HG03520 (cell line): Measurements from ENCODE around the gene PLXNC1.
"Not testable (repeated sequence)": the region's sequence is repeated elsewhere in the genome, so short reads cannot be mapped to it uniquely, and the experiment has no call there.

ENCODE experiments used
- ATAC-seq: cut with Tn5 transposase; IDR thresholded peaks from one replicate; pipeline ENCODE4 v1.9.1; 2021; ENCODE audit warnings: mild to moderate bottlenecking, moderate library complexity; ENCODE audit not compliant: unreplicated experiment

Gene PLXNC1

DNA sequence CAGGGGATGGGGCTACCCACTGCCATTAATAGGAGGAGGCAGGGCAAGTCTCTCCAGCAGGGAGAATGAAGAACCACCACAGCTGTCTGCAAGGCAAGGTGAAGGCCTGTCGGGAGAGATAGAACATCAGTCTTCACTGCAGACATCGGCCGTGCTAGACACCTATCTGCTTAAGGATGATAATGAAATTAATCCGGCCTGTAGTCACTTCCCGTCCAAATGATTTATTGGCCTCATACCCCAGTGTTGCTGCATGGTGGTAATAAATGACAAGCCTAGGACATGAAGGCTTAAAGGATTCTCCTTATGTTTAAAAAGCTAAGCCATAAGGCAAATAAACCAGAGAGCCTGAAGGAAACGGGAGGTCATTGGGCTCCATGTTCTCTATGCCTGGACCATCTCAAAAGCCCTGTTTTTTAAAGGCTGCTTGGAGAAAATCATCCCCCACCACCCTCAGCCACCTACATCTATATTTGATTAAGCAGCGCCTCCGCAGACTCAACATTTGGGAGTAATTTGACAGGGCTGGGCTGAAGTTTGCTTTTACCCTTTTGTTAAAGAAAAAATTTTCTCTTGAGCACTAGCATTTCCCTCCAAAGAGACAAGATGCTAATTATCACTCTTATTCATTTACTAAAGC is 137.7 kb downstream of the PLXNC1 start:
- ATAC-seq = no peak

DNA sequence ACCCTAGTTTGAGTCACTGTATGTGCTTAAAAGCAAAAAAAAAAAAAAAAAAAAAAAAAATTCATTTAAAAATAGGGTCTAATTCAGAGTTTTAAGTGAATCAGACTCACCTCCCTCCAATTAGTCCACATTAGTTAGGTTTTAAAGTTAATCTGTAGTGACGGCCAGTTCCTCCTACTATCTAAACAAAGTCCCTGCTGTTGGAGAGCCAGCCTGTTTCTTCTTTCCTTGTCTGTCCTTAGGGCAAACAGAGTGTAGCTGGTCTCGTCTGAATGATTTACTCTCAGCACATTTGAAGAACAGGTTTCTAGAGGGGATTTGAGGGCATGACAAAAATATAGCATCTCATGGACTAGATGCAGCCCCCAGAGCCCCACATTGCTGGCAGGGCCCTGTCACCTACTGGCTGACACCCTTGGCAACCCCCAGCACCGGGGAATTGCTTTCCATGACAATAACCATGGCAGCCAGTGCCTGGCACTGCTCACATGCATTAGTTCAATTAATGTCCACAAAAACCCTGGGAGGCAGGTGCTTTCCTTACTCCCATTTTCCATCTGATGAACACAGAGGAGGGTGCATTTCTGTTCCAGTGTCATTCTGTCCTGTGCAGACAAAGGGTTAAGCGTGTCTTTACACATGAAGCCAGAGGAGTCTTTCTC is 138.3 kb downstream of the PLXNC1 start:
- ATAC-seq = no peak

DNA sequence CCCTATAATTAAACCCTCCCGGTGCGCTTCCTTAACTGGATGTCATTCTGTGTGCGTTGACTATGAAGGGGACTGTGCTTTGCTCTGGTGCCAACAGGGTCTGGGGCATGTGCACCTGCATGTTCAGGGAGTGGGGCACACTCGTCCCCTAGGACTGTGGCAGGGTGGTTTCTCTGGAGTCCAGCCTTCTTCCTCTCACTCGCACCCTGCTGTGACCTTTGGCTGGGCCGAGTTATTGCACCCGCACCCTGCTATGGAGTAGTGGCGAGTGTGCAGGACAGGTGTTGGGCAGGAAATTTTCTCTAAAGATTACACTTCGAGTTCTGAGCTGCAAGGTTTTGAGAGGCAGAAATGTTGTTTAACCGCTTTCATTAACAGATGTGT is 138.9 kb downstream of the PLXNC1 start:
- no peak for ATAC-seq

DNA sequence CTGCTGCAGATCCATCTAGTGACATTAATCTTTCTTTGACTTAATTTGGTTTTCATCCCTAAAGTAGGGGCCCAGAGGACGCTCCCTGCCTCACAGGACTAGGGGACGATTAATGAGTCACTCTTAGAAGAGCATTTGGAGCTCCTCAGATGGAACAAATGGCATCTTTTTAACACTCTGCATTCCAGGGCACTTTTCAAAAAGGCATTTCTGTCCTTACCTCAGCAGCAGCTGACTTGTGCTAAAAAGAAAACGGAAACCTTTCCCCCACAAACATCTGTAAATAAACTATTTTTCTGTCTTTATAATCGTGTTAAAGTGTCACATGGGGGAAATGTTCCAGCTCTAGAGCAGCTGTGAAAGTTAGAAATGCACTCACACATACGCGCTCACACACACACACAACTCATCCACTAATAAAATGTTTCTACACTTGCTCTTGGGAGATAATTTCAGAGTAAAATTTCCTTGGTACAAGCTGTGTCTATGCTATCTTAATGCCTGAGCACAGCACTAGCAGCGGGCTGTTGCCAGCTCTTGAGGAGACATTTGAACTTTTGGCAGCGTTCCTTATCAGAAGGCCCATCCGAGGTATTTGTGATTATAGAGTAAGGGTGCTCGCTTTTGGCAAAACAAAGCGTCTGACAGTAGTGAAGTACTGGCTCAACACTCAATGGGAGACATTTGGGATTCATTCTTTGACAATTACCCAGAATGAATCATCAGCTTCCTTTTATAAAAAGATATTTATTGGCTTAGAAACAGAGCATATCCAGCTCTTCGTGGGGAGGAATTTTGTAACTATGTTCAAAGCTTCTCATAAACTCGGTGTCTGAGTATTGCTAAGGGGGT is 141.3 kb downstream of the PLXNC1 start:
- no peak for ATAC-seq

DNA sequence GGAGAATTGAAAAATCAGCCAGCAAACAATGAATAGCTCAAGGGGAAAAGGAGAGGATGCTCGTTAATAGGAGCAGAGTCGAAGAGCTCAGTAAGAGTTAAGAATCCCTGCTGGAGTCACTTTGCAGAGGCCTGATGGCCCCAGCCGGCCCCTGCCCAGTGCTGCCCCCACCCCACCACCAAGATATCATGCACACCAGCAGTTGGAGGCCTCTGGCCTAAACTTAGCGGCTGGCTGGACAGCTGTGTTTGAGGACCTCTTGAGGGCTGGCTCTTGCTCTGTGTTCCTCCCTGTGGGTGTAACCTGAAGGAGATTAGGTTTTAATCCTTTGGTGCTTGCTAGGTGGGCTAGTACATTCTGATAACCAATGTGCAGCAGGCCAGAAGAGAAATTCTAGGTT is 142.0 kb downstream of the PLXNC1 start:
- no peak for ATAC-seq

DNA sequence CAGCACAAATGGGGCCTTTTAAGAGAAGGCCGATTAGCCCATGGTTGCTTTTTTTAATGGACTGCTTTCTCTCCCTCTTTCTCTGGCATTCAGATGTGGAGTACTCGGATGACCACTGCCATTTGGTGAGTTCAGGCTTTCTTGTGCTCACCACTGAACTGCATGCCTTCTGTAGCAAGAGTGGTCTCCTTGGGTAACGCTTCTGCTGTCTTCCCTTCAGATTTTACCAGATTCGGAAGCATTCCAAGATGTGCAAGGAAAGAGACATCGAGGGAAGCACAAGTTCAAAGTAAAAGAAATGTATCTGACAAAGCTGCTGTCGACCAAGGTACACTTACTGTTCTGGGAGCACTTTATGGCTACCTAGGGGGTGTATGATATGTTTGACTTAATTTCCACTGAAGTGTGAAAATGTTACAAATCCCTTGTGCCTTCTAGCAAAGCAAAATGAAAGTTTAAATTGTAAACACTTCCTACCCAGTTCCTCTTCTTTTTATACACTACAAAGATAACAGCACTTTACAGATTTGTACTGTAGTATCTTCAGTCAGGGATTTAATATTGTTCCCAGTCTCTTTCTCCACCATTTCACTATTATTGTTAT is 148.8 kb downstream of the PLXNC1 start:
- no peak for ATAC-seq

DNA sequence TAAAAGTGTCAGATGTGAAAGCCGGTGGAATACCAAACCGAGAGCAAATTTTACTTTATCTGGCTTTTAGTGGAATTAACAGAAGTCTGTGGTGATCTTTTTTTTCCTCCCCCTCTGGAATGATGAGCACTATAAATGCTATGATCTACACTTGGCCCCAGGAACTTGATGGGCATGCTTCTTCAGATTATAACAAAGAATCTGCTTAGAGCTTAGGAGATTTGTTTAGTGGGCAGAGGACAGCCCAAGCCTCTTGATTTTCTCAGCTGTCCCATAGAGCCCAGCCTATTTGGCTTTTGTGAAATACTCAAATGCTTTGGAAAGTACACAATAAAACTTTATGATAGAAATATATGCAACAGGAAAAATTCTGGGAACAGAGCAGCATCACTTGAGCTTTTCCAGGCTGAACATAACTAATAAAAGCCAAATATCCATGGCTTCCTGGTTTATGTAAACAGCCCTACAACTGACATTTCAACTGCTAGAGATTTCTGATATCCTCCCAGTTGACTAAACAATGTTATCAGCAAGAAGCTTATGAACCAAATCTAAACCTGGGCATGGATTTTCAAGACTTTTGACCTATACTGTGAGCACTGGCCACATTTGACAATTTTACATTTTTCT is 149.6 kb downstream of the PLXNC1 start:
- ATAC-seq = no peak

DNA sequence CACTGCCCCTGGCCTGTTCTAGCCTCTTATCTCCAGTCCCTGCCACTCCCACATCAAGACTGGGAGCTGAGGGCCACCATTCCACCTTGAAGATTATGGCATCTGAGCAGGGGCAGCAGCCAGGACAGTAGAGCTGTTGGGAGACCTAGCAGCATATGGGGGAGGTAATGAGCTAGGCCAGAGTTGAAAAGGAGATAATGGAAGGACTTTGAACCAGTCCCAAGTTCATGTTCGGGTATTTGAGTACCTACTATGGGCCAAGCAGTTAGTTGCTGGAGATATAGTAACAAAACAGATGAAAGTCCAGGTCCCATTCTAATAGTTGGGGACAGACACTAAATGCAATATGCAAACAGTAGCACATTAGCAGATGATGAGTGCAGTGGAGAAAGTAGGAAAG is 151.5 kb downstream of the PLXNC1 start:
- ATAC-seq = no peak

DNA sequence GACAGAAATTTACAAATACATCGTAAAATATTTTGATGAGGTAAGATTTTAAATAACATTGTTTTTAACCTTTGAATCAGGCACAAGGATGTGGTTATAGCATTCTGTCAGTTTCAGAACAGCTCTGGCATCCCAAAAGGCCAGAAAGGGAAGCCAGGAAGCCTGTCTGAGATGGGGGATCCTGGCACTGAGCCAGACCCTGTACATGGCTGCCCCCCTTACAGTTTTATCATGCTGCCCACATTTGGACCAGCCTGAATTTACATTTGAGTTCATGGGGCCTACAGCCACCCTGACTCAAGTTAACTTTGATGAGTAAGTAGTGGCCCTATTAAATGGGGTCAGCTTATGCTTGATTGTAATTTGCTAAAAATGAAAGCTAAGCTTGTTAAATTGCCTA is 155.6 kb downstream of the PLXNC1 start:
- ATAC-seq = no peak

DNA sequence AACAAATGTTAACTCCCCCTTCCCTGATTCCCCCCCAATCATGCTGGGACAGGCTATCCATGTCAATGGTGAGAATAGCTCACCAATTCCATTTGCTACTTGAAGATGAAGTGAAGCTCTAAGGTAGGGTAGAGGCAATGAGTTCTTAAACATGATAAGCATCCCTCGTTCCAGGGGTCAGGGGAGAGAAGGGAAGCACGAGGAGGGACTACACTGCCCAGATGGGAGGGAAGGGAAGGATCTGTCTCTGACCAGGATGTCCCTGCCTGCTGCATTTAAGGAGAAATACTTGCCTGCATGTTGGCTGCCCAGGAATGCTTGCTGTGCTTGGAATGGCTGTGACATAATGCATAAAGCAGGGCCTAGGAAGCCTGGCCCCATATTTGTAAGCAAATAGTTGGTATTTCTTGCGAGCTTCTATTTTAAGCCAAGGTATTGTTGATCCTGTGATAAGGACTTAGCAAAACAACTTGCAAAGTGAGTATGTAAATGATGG is 156.2 kb downstream of the PLXNC1 start:
- ATAC-seq = no peak

DNA sequence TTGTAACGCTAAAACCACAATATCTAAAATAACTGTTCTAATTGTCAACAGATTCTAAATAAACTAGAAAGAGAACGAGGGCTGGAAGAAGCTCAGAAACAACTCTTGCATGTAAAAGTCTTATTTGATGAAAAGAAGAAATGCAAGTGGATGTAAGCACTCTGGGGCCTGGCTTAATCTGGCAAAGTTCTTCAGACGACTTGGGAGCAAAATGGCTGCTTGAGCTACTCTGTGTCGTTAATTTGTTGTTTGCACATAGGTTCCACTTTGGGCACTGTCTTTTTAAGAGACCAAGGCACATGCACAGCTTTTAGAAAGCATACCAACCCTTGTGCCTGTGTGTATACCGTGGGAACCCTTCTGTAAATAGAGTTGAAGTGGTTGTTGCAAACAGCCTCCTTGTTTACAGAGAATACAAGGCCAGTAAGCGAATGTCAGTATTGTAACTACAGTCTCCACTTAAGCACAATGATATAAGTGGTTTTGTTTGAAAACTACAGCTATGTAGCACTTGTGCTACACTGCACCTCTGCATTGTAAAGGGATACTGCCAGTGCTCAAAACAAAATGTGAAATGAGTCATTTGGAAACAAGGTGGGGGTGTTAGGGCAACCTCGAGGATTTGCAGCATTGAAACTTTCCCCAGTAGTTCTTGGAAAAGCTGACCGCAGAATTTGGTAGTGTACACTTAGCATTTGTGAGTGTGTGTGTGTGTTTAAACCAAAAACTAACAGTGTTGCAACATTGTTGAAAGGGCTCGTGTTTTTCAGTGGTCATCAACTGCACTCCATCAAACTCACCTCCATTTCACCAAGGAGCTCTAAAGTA is 157.0 kb downstream of the PLXNC1 start:
- peak; percentile 45 for ATAC-seq

DNA sequence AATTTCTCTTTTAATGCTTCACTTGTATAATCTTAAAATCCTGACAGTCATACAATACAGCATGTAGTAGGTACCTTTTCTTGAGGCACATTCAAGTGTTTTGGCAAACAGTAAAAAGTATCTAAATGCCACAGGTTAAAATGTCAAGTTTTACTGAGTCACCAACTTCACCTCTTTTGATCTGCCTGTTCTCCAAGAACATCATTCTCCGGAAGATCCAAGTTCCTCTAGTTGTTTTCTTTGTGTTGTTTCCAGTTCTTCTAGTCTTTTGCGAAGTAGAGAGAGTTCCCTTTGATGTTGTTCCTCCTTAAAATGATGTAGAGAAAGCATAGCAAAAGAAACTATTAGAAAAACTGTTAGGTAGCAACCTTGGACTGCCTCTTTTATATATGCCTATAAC is 160.2 kb downstream of the PLXNC1 start:
- no peak for ATAC-seq

DNA sequence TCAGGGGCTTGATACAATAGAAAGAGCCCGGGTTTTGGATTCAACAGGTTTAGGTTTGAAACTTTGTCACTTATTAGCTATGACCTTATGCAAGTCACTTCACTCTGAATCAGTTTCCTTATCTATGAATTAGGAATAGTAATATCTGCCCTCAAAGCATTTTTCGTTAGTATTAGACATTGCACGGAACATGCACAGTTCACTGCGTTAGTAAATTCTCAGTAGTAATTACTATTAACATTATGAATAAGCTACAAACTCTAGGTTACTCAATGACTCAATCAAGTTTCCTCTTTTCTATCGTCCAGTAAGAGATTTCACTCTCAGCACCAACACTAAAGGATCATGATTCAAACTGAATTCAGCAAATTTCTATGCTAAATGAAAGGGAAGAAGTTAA is 161.0 kb downstream of the PLXNC1 start:
- peak; percentile 62 for ATAC-seq

DNA sequence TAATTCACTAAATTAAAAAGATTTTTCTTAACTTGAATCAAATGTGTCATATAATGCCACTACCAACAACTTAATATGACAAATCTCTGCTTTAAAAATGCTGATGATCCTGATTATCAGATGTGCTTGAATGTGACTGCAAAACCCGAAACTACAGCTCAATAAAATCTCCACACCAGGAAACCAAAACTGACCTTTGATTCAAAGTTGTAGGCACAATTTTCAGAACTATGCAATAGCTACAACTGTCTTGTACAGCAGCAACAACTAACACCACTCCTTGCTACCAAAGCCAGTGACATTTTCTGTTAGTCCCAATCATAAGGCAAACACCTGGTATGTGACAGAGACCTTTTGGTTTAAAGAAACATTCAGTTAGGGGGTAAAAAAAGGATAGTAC is 164.0 kb downstream of the PLXNC1 start:
- ATAC-seq = no peak

DNA sequence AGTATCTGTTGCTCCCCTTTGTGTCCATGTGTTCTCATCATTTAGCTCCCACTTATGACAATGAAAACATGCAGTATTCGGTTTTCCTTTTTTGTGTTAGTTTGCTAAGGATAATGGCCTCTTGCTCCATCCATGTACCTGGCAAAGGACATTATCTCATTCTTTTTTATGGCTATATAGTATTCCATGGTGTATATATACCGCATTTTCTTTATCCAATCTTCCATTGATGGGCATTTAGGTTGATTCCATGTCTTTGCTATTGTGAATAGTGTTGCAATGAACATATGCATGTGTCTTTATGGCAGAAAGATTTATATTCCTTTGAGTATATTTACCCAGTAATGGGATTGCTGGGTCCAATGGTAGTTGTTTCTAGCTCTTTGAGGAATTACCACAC is 168.2 kb downstream of the PLXNC1 start:
- not testable (repeated sequence) for ATAC-seq

DNA sequence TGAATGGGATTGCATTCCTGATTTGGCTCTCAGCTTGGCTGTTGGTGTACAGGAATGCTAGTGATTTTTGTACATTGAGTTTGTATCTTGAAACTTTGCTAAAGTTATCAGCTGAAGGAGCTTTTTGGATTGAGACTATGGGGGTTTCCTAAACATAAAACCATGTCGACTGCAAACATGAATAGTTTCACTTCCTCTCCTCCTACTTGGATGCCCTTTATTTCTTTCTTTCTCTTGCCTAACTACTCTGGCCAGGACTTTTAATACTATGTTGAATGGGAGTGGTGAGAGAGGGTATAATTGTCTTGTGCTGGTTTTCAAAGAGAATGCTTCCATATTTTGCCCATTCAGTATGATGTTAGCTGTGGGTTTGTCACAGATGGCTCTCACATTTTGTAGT is 169.8 kb downstream of the PLXNC1 start:
- no peak for ATAC-seq

DNA sequence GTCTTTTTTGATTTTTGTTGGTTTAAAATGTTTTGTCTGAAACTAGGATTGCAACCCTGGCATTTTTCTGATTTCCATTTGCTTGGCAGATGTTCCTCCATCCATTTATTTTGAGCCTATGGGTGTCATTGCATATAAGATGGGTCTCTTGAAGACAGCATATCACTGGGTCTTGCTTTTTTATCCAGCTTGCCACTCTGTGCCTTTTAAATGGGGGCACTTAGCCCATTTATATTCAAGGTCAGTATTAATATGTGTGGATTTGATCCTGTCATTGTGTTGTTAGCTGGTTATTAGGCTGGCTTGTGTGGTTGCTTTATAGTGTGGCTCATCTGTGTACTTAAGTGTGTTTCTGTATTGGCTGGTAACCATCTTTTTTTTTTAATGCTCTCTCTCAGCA is 171.7 kb downstream of the PLXNC1 start:
- ATAC-seq = no peak

DNA sequence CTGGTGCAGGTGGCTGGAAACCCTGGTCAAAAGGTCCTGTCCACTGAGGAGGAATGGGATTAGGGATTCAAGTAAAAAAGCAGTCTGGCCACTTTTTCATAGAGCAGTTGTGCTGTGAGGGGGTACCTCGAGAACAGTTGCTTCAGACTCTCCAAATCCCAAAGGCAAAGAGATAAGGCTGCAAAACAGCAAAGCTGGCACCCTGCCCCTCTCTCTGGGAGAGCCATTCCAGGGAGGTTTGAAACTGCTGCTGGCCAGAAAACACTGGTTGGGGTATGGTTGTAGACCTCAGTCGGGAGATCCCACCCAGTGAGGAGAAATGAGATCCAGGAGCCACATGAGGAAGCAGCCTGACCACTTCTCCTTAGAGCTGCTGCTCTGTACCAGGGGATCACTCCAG is 174.0 kb downstream of the PLXNC1 start:
- no peak for ATAC-seq

DNA sequence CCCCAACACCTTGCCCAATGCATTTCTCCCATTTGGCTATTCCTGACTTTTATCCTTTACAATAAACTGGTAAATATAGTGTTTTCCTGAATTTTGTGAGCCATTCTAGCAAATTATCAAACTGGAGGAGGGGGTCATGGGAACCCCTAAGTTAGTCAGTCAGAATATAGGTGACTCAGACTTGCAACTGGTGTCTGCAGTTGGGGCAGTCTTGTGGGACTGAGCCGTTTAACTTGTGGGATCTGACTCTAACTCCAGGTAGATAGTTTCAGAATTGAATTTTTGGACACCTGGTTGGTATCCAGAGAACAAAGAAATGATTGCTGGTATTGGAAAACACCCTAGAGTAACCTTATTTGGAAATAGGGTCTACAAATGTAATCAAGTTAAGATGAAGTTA is 177.9 kb downstream of the PLXNC1 start:
- ATAC-seq = no peak

DNA sequence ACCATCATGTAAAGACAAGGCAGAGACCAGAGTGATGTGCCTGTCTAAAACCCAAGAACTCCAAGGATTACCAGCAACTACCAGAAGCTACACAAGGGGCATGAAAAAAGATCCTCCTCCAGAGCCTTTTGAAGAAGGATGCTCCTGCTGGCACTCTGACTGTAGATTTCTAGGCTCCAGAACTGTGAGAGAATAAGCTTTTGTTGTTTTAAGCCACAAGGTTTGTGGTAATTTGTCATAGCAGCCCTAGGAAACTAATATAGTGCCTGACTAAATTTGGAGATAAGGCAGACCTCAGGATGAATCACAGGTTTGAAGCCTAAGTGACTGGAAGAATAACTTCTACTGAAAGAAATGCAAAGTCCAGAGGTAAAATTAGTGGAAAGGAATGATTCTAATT is 178.3 kb downstream of the PLXNC1 start:
- ATAC-seq = no peak
